Upper lobe of left lung (tissue), 6 donors: Measurements from ENCODE around the gene DENND1A. TPM values are rescaled to one million over a fixed set of nuclear protein-coding genes. Genes with fewer than 3 reads are reported as not detected.

Experiments
- ATAC-seq, 2 donors: fragments of 200-7000 bp; cut with Tn5 transposase; one replicate each; pipeline ENCODE4 v1.9.1; 2022; ENCODE audit warnings: mild to moderate bottlenecking in 2 of 2, moderate library complexity in 2 of 2; ENCODE audit not compliant: low FRiP score in 2 of 2
- DNase-seq, 2 donors: peaks; one replicate each; pipeline ENCODE4 v3.0.0-alpha.2; 2019 to 2020
- H3K27ac ChIP-seq, 4 donors: fragments of 200-600 bp; sonication (generic); one replicate each; pipeline ENCODE4 v1.5.1; 2016 to 2019
- H3K27me3 ChIP-seq, 4 donors: fragments of 200-600 bp; sonication (generic); one replicate each; pipeline ENCODE4 v1.5.1; 2017 to 2019
- H3K36me3 ChIP-seq, 4 donors: fragments of 200-600 bp; sonication (generic); one replicate each; pipeline ENCODE4 v1.5.1; 2016 to 2019
- H3K4me1 ChIP-seq, 4 donors: fragments of 200-600 bp; sonication (generic); one replicate each; pipeline ENCODE4 v1.5.1; 2018 to 2019
- H3K4me3 ChIP-seq, 4 donors: fragments of 200-600 bp; sonication (generic); one replicate each; pipeline ENCODE4 v1.5.1; 2017 to 2019; ENCODE audit warnings: mild to moderate bottlenecking in 2 of 4, moderate library complexity in 1 of 4
- H3K9me3 ChIP-seq, 4 donors: fragments of 200-600 bp; sonication (generic); one replicate each; pipeline ENCODE4 v1.5.1; 2018 to 2019
- CTCF ChIP-seq, 6 experiments: fragments of 450-650 bp in 4 of 6; fragments of 200-600 bp in 2 of 6; sonication (generic) in 2 of 6; IDR thresholded peaks; one replicate each; pipeline ENCODE4 v1.5.1; 2016 to 2019; ENCODE audit warnings: antibody characterized with exemption in 6 of 6
- EP300 ChIP-seq, 4 donors: sonication (generic); formaldehyde crosslinking; IDR thresholded peaks; one replicate each; pipeline ENCODE4 v1.5.1; 2017; ENCODE audit warnings: antibody characterized with exemption in 4 of 4, control low read depth in 2 of 4
- POLR2A ChIP-seq, 4 donors: fragments of 450-650 bp; IDR thresholded peaks; one replicate each; pipeline ENCODE4 v1.5.1; 2016 to 2017; ENCODE audit warnings: antibody characterized with exemption in 4 of 4, mild to moderate bottlenecking in 2 of 4
- POLR2AphosphoS5 ChIP-seq, 2 donors: sonication (generic); formaldehyde crosslinking; IDR thresholded peaks; one replicate each; pipeline ENCODE4 v1.5.1; 2017; ENCODE audit warnings: antibody characterized with exemption in 2 of 2
- WGBS, 2 donors: methylation state at CpG; one replicate each; pipeline ENCODE4 v1.1.5; 2017 to 2018; 5-methylcytosine and 5-hydroxymethylcytosine counted together
- total RNA-seq, 6 donors: library from RNA; depleted of rRNA in 4 of 6; stranded (reverse); fragments of >200 nt in 4 of 6; gene quantifications; one replicate each; pipeline versions ENCODE4 v1.1.0 to v1.2.1, GENCODE V29; 2016 to 2021
- donor health status: DM: no; HTN: no; CAD: no; lungs with moderate emphysema.
- donor health status: DM: no; HTN: yes; CAD: no; lungs with severe emphysema.

The DENND1A gene
- total RNA-seq, 6 donors from 2014 or later = 9.8 to 46.1 (median 16.0) TPM

GRCh38 chr9:123371805-123372590 is 557.9 kb downstream of the DENND1A start:
- H3K27me3 ChIP-seq = peaks cover 0 to 26% (median 9%) of the 10 kb centered on the region in 4 donors
- ATAC-seq = no peak
- peaks cover 0 to 21% (median 9%) of the 10 kb centered on the region in 4 donors for H3K4me1 ChIP-seq
- TF ChIP-seq POLR2AphosphoS5 (IDR thresholded peaks at IDR 0.05) (no peak), POLR2A (IDR thresholded peaks at IDR 0.05) (no peak), EP300 (IDR thresholded peaks at IDR 0.05) (no peak), CTCF (IDR thresholded peaks at IDR 0.05) (no peak)
- no peak overlapping the region for H3K4me3 ChIP-seq
- no peaks in the 10 kb centered on the region for H3K36me3 ChIP-seq
- H3K27ac ChIP-seq = no peak overlapping the region
- 86 to 93% methylated on average over 6 to 11 of the region's 14 CpGs for WGBS, 2 donors
- no peaks in the 10 kb centered on the region for H3K9me3 ChIP-seq
- DNase-seq = no peak

GRCh38 chr9:123371228-123371584 is 558.7 kb downstream of the DENND1A start:
- Histone ChIP-seq H3K4me3 (no peak overlapping the region), H3K36me3 (no peaks in the 10 kb centered on the region), H3K9me3 (no peaks in the 10 kb centered on the region), H3K27ac (no peak overlapping the region), H3K4me1 (peaks cover 0 to 21% (median 9%) of the 10 kb centered on the region in 4 donors), H3K27me3 (peaks cover 0 to 26% (median 9%) of the 10 kb centered on the region in 4 donors)
- DNase-seq (peak in 1 of 2 donors; percentile 74), ATAC-seq (no peak)
- TF ChIP-seq POLR2A (IDR thresholded peaks at IDR 0.05) (no peak), POLR2AphosphoS5 (IDR thresholded peaks at IDR 0.05) (no peak), EP300 (IDR thresholded peaks at IDR 0.05) (no peak), CTCF (IDR thresholded peaks at IDR 0.05) (no peak)
- WGBS, 2 donors = 81 to 90% methylated on average over 2 to 16 of the region's 18 CpGs

- 81 to 85% methylated on average over 12 to 29 of the region's 29 CpGs for WGBS, 2 donors
- Histone ChIP-seq H3K4me1 (peaks cover 0 to 17% (median 7%) of the 10 kb centered on the region in 4 donors), H3K4me3 (no peak overlapping the region), H3K9me3 (no peaks in the 10 kb centered on the region), H3K36me3 (no peaks in the 10 kb centered on the region), H3K27me3 (peaks cover 0 to 26% (median 9%) of the 10 kb centered on the region in 4 donors), H3K27ac (no peak overlapping the region)
- DNase-seq (peak in 1 of 2 donors; percentile 75), ATAC-seq (no peak)
- TF ChIP-seq POLR2A (IDR thresholded peaks at IDR 0.05) (no peak), CTCF (IDR thresholded peaks at IDR 0.05) (no peak), EP300 (IDR thresholded peaks at IDR 0.05) (no peak), POLR2AphosphoS5 (IDR thresholded peaks at IDR 0.05) (no peak)
These were observed 559.2 kb downstream of the DENND1A start for GRCh38 chr9:123370526-123371227.

- TF ChIP-seq EP300 (IDR thresholded peaks at IDR 0.05) = no peak
- peaks cover 0 to 26% (median 9%) of the 10 kb centered on the region in 4 donors for H3K27me3 ChIP-seq
- H3K36me3 ChIP-seq = no peaks in the 10 kb centered on the region
- H3K27ac ChIP-seq = no peak overlapping the region
- H3K4me3 ChIP-seq = no peak overlapping the region
- ATAC-seq (no peak), DNase-seq (peak in 1 of 2 donors; percentile 63)
- peaks cover 0 to 14% (median 5%) of the 10 kb centered on the region in 4 donors for H3K4me1 ChIP-seq
- H3K9me3 ChIP-seq = no peaks in the 10 kb centered on the region
- WGBS, 2 donors = 80 to 90% methylated on average over 1 to 13 of the region's 13 CpGs
These were observed 559.8 kb downstream of the DENND1A start for GRCh38 chr9:123370108-123370507.

- no peak for ATAC-seq
- TF ChIP-seq POLR2A (IDR thresholded peaks at IDR 0.05) (no peak), EP300 (IDR thresholded peaks at IDR 0.05) (no peak), CTCF (IDR thresholded peaks at IDR 0.05) (no peak), POLR2AphosphoS5 (IDR thresholded peaks at IDR 0.05) (no peak)
- 70 to 73% methylated on average over 3 of the region's 3 CpGs for WGBS, 2 donors
These were observed 560.6 kb downstream of the DENND1A start for GRCh38 chr9:123369296-123369695.

More at GRCh38 chr9:123369296-123369695, 560.6 kb downstream of the DENND1A start:
- no peak for DNase-seq
- no peaks in the 10 kb centered on the region for H3K9me3 ChIP-seq
- H3K4me1 ChIP-seq = peaks cover 0 to 14% (median 5%) of the 10 kb centered on the region in 4 donors
- H3K4me3 ChIP-seq = no peak overlapping the region
- H3K27ac ChIP-seq = no peak overlapping the region
- no peaks in the 10 kb centered on the region for H3K36me3 ChIP-seq
- peaks cover 0 to 19% (median 8%) of the 10 kb centered on the region in 4 donors for H3K27me3 ChIP-seq
